CD4-positive, alpha-beta T cell (primary cell): ENCODE measurements around the gene TUT1. TPM values are rescaled to one million over a fixed set of nuclear protein-coding genes. Genes with fewer than 3 reads are reported as not detected.

ENCODE experiments used
- ATAC-seq: fragments of 200-7000 bp; cut with Tn5 transposase; one replicate; pipeline ENCODE4 v1.10.0; 2022; ENCODE audit warnings: mild to moderate bottlenecking; ENCODE audit not compliant: poor library complexity
- CTCF ChIA-PET: fragments of 350-600 bp; sonication (Branson Sonifier 250); formaldehyde crosslinking; loops from one replicate; lab custom pipeline; 2021; ENCODE audit warnings: antibody characterized with exemption, inconsistent platforms; lab: Charles Lee
- POLR2A ChIA-PET: fragments of 350-600 bp; sonication (Branson Sonifier 250); formaldehyde crosslinking; loops from one replicate; lab custom pipeline; 2021; ENCODE audit warnings: antibody characterized with exemption, inconsistent platforms; lab: Charles Lee
- DNase-seq, 14 experiments: peaks; one replicate each; pipeline ENCODE4 v3.0.0-alpha.2; 2013 to 2020; ENCODE audit warnings: mixed read lengths in 2 of 14
- H3K27ac ChIP-seq, 2 donors: one replicate each; pipeline versions ENCODE4 v1.5.1 to v1.7.0; 2013; ENCODE audit warnings: low read length in 2 of 2, low read depth in 1 of 2, mild to moderate bottlenecking in 1 of 2
- H3K27me3 ChIP-seq, 2 experiments: 1 replicate in 1 of 2; 2 replicates in 1 of 2; pipeline versions ENCODE4 v1.6.1 to v1.7.0; 2013; ENCODE audit warnings: low read length in 2 of 2, control low read depth in 1 of 2, mild to moderate bottlenecking in 1 of 2, moderate library complexity in 1 of 2; ENCODE audit not compliant: insufficient read depth in 2 of 2, control insufficient read depth in 1 of 2
- H3K36me3 ChIP-seq: one replicate; pipeline ENCODE4 v1.6.1; 2013; ENCODE audit warnings: low read length, control low read depth; ENCODE audit not compliant: insufficient read depth
- H3K4me1 ChIP-seq: one replicate; pipeline ENCODE4 v1.6.1; 2013; ENCODE audit warnings: low read length, control low read depth; ENCODE audit not compliant: insufficient read depth
- H3K4me3 ChIP-seq: one replicate; pipeline ENCODE4 v1.5.1; 2013; ENCODE audit warnings: mild to moderate bottlenecking, low read length, moderate library complexity
- H3K9me3 ChIP-seq, 2 experiments: 1 replicate in 1 of 2; 2 replicates in 1 of 2; pipeline versions ENCODE4 v1.6.1 to v1.7.0; 2013; ENCODE audit warnings: low read length in 2 of 2, mild to moderate bottlenecking in 2 of 2, control low read depth in 1 of 2, moderate library complexity in 1 of 2; ENCODE audit not compliant: control insufficient read depth in 1 of 2, insufficient read depth in 1 of 2
- H3K27ac Mint-ChIP-seq: one replicate; pipeline ENCODE4 v1.8.0; 2020; ENCODE audit warnings: mixed read lengths
- H3K27me3 Mint-ChIP-seq: one replicate; pipeline ENCODE4 v1.8.0; 2021; ENCODE audit warnings: mixed read lengths
- H3K36me3 Mint-ChIP-seq: one replicate; pipeline ENCODE4 v1.8.0; 2021; ENCODE audit warnings: low read depth, mixed read lengths
- H3K4me1 Mint-ChIP-seq: one replicate; pipeline ENCODE4 v1.8.0; 2021; ENCODE audit warnings: low read depth, mixed read lengths
- H3K4me3 Mint-ChIP-seq: one replicate; pipeline ENCODE4 v1.8.0; 2020; ENCODE audit warnings: mild to moderate bottlenecking, mixed read lengths
- H3K9me3 Mint-ChIP-seq: one replicate; pipeline ENCODE4 v1.8.0; 2020; ENCODE audit warnings: mixed read lengths
- CTCF ChIP-seq: fragments of 200-600 bp; IDR thresholded peaks from one replicate; pipeline ENCODE4 v1.8.0; 2022; ENCODE audit warnings: antibody characterized with exemption, mild to moderate bottlenecking
- intact Hi-C, 2 experiments: fragments of 100-400 bp; cut with DNase I in 1 of 2; cut with micrococcal nuclease in 1 of 2; formaldehyde crosslinking; loops; one replicate each; pipeline versions ENCODE4 v1.15.1 to v1.9.0; 2023 to 2025; cut with DNase I, micrococcal nuclease
- total RNA-seq, 174 experiments: library from RNA in 2 of 174; stranded (reverse) in 2 of 174; gene quantifications; one replicate each; pipeline ENCODE4 v1.2.3 and lab custom pipeline; 2021 to 2026

Gene TUT1
- total RNA-seq, 2 experiments from 2014 or later, result 25.5 to 26.2 TPM

GRCh38 chr11:62605467-62605866 lies 14.1 kb upstream of the TUT1 start:
- no peak for ATAC-seq
- no peak overlapping the region for H3K27ac ChIP-seq
- H3K4me3 Mint-ChIP-seq, result no peak overlapping the region
- peaks cover 47% of the 10 kb centered on the region for H3K4me1 Mint-ChIP-seq
- peaks cover 40% of the 10 kb centered on the region for H3K4me1 ChIP-seq
- peaks cover 65% of the 10 kb centered on the region for H3K36me3 ChIP-seq
- H3K36me3 Mint-ChIP-seq, result peaks cover 71% of the 10 kb centered on the region
- intact Hi-C loops, result loop anchor here in 1 of 2 experiments (10.0 kb wide), 1 partner anchor 159 kb away; the partner anchor contains the start of gene POLR2G
- no peak overlapping the region for H3K4me3 ChIP-seq
- H3K27me3 ChIP-seq, result no peaks in the 10 kb centered on the region
- no peak for TF ChIP-seq CTCF
- H3K27me3 Mint-ChIP-seq, result no peaks in the 10 kb centered on the region
- no peaks in the 10 kb centered on the region for H3K9me3 Mint-ChIP-seq
- H3K9me3 ChIP-seq, result no peaks in the 10 kb centered on the region
- ChIA-PET POLR2A (interaction anchor here (0.5 to 1.1 kb wide), 4 partner anchors 14 to 250 kb away, joined by 3 to 5 read pairs (median 4); partner anchors contain the start of genes C11orf98, CSKMT and TUT1), CTCF (no interaction called here)
- H3K27ac Mint-ChIP-seq, result no peak overlapping the region
- no peak for DNase-seq

DNA sequence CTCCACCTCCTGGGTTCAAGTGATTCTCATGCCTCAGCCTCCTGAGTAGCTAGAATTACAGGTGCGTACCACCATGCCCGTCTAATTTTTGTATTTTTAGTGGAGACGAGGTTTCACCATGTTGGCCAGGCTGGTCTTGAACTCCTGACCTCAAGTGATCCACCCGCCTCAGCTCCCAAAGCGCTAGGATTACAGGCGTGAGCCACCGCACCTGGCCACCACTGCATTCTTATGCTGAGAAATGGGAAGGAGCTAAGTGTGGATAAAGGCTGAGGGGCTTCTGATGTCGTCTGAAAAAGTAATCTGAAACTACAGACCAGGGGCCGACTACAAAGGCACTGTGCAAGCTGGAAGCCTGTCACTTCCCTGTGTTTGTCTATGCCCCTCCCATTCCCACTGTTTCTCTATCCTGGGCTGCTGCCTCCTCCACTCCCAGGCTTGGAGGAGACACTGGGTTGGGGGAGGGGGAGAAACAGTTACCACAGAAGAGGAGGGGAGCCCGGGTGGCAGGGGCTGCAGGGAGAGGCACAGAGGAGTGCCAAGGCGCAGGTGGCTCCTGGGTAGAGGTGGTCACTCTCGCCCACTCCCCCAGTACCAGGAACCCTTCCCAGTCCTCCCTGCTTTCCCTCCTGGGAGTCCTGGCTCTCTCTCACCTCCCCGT lies 13.3 kb upstream of the TUT1 start:
- TF ChIP-seq CTCF, result no peak
- ChIA-PET CTCF (no interaction called here), POLR2A (interaction anchor here (1.1 kb wide), 2 partner anchors 250 to 277 kb away, joined by 3 read pairs; partner anchors contain the start of gene SLC3A2)
- peaks cover 61% of the 10 kb centered on the region for H3K36me3 ChIP-seq
- no peak overlapping the region for H3K27ac ChIP-seq
- no peak overlapping the region for H3K4me3 Mint-ChIP-seq
- H3K9me3 ChIP-seq, result no peaks in the 10 kb centered on the region
- DNase-seq (no peak), ATAC-seq (no peak)
- peaks cover 39% of the 10 kb centered on the region for H3K4me1 ChIP-seq
- H3K27me3 ChIP-seq, result no peaks in the 10 kb centered on the region
- no peaks in the 10 kb centered on the region for H3K27me3 Mint-ChIP-seq
- H3K9me3 Mint-ChIP-seq, result no peaks in the 10 kb centered on the region
- no peak overlapping the region for H3K4me3 ChIP-seq
- peaks cover 74% of the 10 kb centered on the region for H3K36me3 Mint-ChIP-seq
- no peak overlapping the region for H3K27ac Mint-ChIP-seq
- peaks cover 50% of the 10 kb centered on the region for H3K4me1 Mint-ChIP-seq
- intact Hi-C loops, result loop anchor here in 1 of 2 experiments (10.0 kb wide), 1 partner anchor 160 kb away; the partner anchor contains the start of gene POLR2G

DNA sequence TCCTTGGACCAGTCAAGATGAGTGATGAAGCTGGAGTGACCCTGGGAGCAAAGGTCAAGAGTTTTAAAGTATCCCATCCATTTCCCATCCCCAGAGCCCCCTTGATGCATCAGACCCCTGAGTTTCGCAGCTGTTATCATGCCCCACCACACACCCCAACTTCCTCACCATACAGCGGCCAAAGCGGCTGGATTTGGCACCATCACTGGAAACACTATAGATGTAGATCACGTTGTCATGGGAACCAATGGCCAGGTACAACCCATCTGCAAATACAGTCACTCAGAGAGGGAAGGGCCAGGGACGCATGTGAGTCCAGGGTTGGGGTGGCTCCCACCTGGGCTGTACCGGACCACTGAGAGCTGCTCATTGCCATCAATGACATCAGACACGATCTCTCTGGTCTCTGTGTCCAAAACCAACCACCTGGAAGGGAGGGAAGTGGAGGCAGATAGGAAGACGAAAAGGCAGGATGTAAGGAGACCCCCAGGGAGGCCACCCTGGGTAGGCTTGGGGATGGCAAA lies 12.5 kb upstream of the TUT1 start:
- Histone ChIP-seq H3K27ac (no peak overlapping the region), H3K27me3 (no peaks in the 10 kb centered on the region), H3K36me3 (peaks cover 55% of the 10 kb centered on the region), H3K4me3 (no peak overlapping the region), H3K9me3 (no peaks in the 10 kb centered on the region), H3K4me1 (peaks cover 39% of the 10 kb centered on the region)
- ChIA-PET POLR2A (interaction anchor here (1.1 to 1.4 kb wide), 2 partner anchors 61 to 278 kb away, joined by 3 to 4 read pairs; partner anchors contain the start of genes C11orf98, CSKMT and SLC3A2), CTCF (no interaction called here)
- peak overlapping the region; percentile 88 for H3K4me3 Mint-ChIP-seq
- peak overlapping the region; percentile 35 for H3K27ac Mint-ChIP-seq
- no peak for TF ChIP-seq CTCF
- no peaks in the 10 kb centered on the region for H3K9me3 Mint-ChIP-seq
- H3K36me3 Mint-ChIP-seq, result peaks cover 76% of the 10 kb centered on the region
- ATAC-seq (no peak), DNase-seq (no peak)
- no peaks in the 10 kb centered on the region for H3K27me3 Mint-ChIP-seq
- peaks cover 53% of the 10 kb centered on the region for H3K4me1 Mint-ChIP-seq
- intact Hi-C loops, result loop anchor here in 1 of 2 experiments (10.0 kb wide), 1 partner anchor 161 kb away; the partner anchor contains the start of gene POLR2G
